Activated CD4-positive, CD25-positive, alpha-beta regulatory T cell (primary cell): ENCODE results near the gene SERINC4.
"Not testable (repeated sequence)": the region's sequence is repeated elsewhere in the genome, so short reads cannot be mapped to it uniquely, and the experiment has no call there.

Source experiments
- DNase-seq, 4 experiments: peaks; one replicate each; lab custom pipeline; 2025; lab: John Stamatoyannopoulos, UW

Gene SERINC4

GRCh38 chr15:43799945-43800285 lies at the start of gene SERINC4:
Gene SERINC4, minus strand, starts transcription at chr15:43800220. Its CDS starts 234 bp downstream, at chr15:43799986.
- no peak for DNase-seq

GRCh38 chr15:43845421-43845820 lies 45.4 kb upstream of the SERINC4 start:
- no peak for DNase-seq

GRCh38 chr15:43832485-43832884 lies 32.5 kb upstream of the SERINC4 start:
- DNase-seq = not testable (repeated sequence)

- not testable (repeated sequence) for DNase-seq
Measured at GRCh38 chr15:43831519-43832052, 31.6 kb upstream of the SERINC4 start.

GRCh38 chr15:43830691-43831275 lies 30.8 kb upstream of the SERINC4 start:
- not testable (repeated sequence) for DNase-seq

- DNase-seq = not testable (repeated sequence)
Measured at GRCh38 chr15:43829951-43830540, 30.0 kb upstream of the SERINC4 start.

- no peak for DNase-seq
Measured at GRCh38 chr15:43828061-43828657, 28.1 kb upstream of the SERINC4 start.

GRCh38 chr15:43826508-43827341 lies 26.7 kb upstream of the SERINC4 start, which contains the start of gene WDR76:
Gene WDR76, plus strand, starts transcription at chr15:43827002. Its CDS starts 31 bp downstream, at chr15:43827033.
- peak; percentile 19 to 46 (median 44) for DNase-seq

GRCh38 chr15:43826029-43826507 lies 26.0 kb upstream of the SERINC4 start:
- DNase-seq = no peak

- DNase-seq = not testable (repeated sequence)
Measured at GRCh38 chr15:43825305-43825704, 25.3 kb upstream of the SERINC4 start.

GRCh38 chr15:43824302-43825246 lies 24.6 kb upstream of the SERINC4 start, which contains the start of gene MFAP1:
Gene MFAP1, minus strand, starts transcription at chr15:43824690. Its CDS starts 121 bp downstream, at chr15:43824569.
- peak; percentile 68 to 80 (median 74) for DNase-seq

GRCh38 chr15:43821505-43821904 lies 21.5 kb upstream of the SERINC4 start:
- no peak for DNase-seq

- DNase-seq = not testable (repeated sequence)
Measured at GRCh38 chr15:43815064-43815463, 15.0 kb upstream of the SERINC4 start.

- no peak for DNase-seq
Measured at GRCh38 chr15:43808960-43809678, 9.1 kb upstream of the SERINC4 start.

- DNase-seq = no peak
Measured at GRCh38 chr15:43808435-43808950, 8.5 kb upstream of the SERINC4 start.

- not testable (repeated sequence) for DNase-seq
Measured at GRCh38 chr15:43802676-43803075, 2.7 kb upstream of the SERINC4 start.

GRCh38 chr15:43800286-43801141 lies 494 bp upstream of the SERINC4 start, which contains the start of gene HYPK:
Gene HYPK, plus strand, starts transcription at chr15:43800599. Its CDS starts 24 bp downstream, at chr15:43800623.
- peak; percentile 71 to 88 (median 80) for DNase-seq

- DNase-seq = no peak
Measured at GRCh38 chr15:43799209-43799944, 643 bp downstream of the SERINC4 start.
